BLaER1 treated with 17β-estradiol and CSF1 and Interleukin-3, amounts not matched to agents 10 nM and 100 nM (cell line): ENCODE measurements around the gene NEUROG1.

Source experiments
- H3K27ac ChIP-seq, 11 experiments: shearing (Covaris generic); formaldehyde crosslinking; 2 replicates each; pipeline ENCODE4 v1.8.1; 2022
- H3K27me3 ChIP-seq, 11 experiments: shearing (Covaris generic); formaldehyde crosslinking; 2 replicates each; pipeline ENCODE4 v1.8.1; 2022
- H3K36me3 ChIP-seq, 11 experiments: shearing (Covaris generic); formaldehyde crosslinking; 2 replicates each; pipeline ENCODE4 v1.8.1; 2022
- H3K4me1 ChIP-seq, 10 experiments: shearing (Covaris generic); formaldehyde crosslinking; 2 replicates each; pipeline ENCODE4 v1.8.1; 2022
- H3K4me2 ChIP-seq, 11 experiments: shearing (Covaris generic); formaldehyde crosslinking; 2 replicates each; pipeline ENCODE4 v1.8.1; 2022
- H3K4me3 ChIP-seq, 10 experiments: shearing (Covaris generic); formaldehyde crosslinking; 2 replicates each; pipeline ENCODE4 v1.8.1; 2022
- H3K9ac ChIP-seq, 11 experiments: shearing (Covaris generic); formaldehyde crosslinking; 2 replicates each; pipeline ENCODE4 v1.8.1; 2022
- H3K9me3 ChIP-seq, 11 experiments: shearing (Covaris generic); formaldehyde crosslinking; replicated peaks in 1 of 11; 2 replicates each; pipeline ENCODE4 v1.8.1; 2022
- H4K20me1 ChIP-seq, 11 experiments: shearing (Covaris generic); formaldehyde crosslinking; 2 replicates each; pipeline ENCODE4 v1.8.1; 2022
- Cebpa-rat ChIP-seq, 11 experiments: shearing (Covaris generic); IDR thresholded peaks; 2 replicates each; pipeline ENCODE4 v1.8.1; 2022

Gene NEUROG1

GRCh38 chr5:135535820-135536801 is at the start of gene NEUROG1:
NEUROG1 (minus strand) TSS chr5:135535964; CDS start chr5:135535690, 274 bp downstream.
- H3K9ac ChIP-seq: no peak within 1 kb of the TSS
- H4K20me1 ChIP-seq: peaks cover 0 to 28% (median 16%) of the 10 kb centered on the region in 11 experiments; a peak in 8 of 22 replicates
- H3K36me3 ChIP-seq: no peaks in the 10 kb centered on the region
- peaks cover 92 to 98% (median 97%) of the 10 kb centered on the region in 11 experiments for H3K27me3 ChIP-seq
- H3K4me3 ChIP-seq: peak within 1 kb of the TSS; percentile 33 to 59 (median 45); a peak in 19 of 20 replicates
- H3K4me1 ChIP-seq: peaks cover 0 to 12% (median 6%) of the 10 kb centered on the region in 10 experiments; a peak in 9 of 20 replicates
- no peak for TF ChIP-seq Cebpa-rat (IDR thresholded peaks at IDR 0.05)
- H3K27ac ChIP-seq: no peak within 1 kb of the TSS
- H3K9me3 ChIP-seq: peaks cover 22 to 40% (median 32%) of the 10 kb centered on the region in 11 experiments
- H3K4me2 ChIP-seq: peak within 1 kb of the TSS; percentile 51 to 79 (median 64)

- H3K4me3 ChIP-seq: no peak overlapping the region
- H3K4me2 ChIP-seq: no peak overlapping the region
- no peak overlapping the region for H3K27ac ChIP-seq
- no peaks in the 10 kb centered on the region for H4K20me1 ChIP-seq
- no peak overlapping the region for H3K9ac ChIP-seq
- TF ChIP-seq Cebpa-rat (IDR thresholded peaks at IDR 0.05): no peak
- H3K4me1 ChIP-seq: peaks cover 0 to 11% (median 1%) of the 10 kb centered on the region in 10 experiments; a peak in 6 of 20 replicates
- no peaks in the 10 kb centered on the region for H3K36me3 ChIP-seq
- 0 out of 22 replicates have a peak, but pooled peaks cover 0 to 4% (median 0%) of the 10 kb centered on the region in 11 experiments for H3K9me3 ChIP-seq
- no peaks in the 10 kb centered on the region for H3K27me3 ChIP-seq
Observed at GRCh38 chr5:135584918-135585317, 49.2 kb upstream of the NEUROG1 start.

GRCh38 chr5:135584276-135584675 is 48.5 kb upstream of the NEUROG1 start:
- no peak overlapping the region for H3K9ac ChIP-seq
- H3K36me3 ChIP-seq: no peaks in the 10 kb centered on the region
- no peak overlapping the region for H3K4me3 ChIP-seq
- peaks cover 0 to 10% (median 0%) of the 10 kb centered on the region in 11 experiments; a peak in 2 of 22 replicates for H3K9me3 ChIP-seq
- TF ChIP-seq Cebpa-rat (IDR thresholded peaks at IDR 0.05): no peak
- H3K27ac ChIP-seq: no peak overlapping the region
- peaks cover 0 to 4% (median 0%) of the 10 kb centered on the region in 11 experiments; a peak in 1 of 22 replicates for H3K27me3 ChIP-seq
- peaks cover 0 to 11% (median 1%) of the 10 kb centered on the region in 10 experiments; a peak in 6 of 20 replicates for H3K4me1 ChIP-seq
- H3K4me2 ChIP-seq: no peak overlapping the region
- H4K20me1 ChIP-seq: no peaks in the 10 kb centered on the region

GRCh38 chr5:135582099-135582781 is 46.5 kb upstream of the NEUROG1 start:
- no peak for TF ChIP-seq Cebpa-rat (IDR thresholded peaks at IDR 0.05)
- no peaks in the 10 kb centered on the region for H4K20me1 ChIP-seq
- H3K9ac ChIP-seq: no peak overlapping the region
- H3K27me3 ChIP-seq: peaks cover 0 to 24% (median 16%) of the 10 kb centered on the region in 11 experiments; a peak in 15 of 22 replicates
- peak overlapping the region in 3 of 11 experiments; percentile 0 to 23 (median 11); a peak in 3 of 22 replicates for H3K4me2 ChIP-seq
- H3K27ac ChIP-seq: no peak overlapping the region
- H3K36me3 ChIP-seq: no peaks in the 10 kb centered on the region
- H3K9me3 ChIP-seq: peaks cover 0 to 30% (median 6%) of the 10 kb centered on the region in 11 experiments; a peak in 10 of 22 replicates
- H3K4me1 ChIP-seq: peaks cover 0 to 11% (median 1%) of the 10 kb centered on the region in 10 experiments; a peak in 5 of 20 replicates
- H3K4me3 ChIP-seq: no peak overlapping the region

GRCh38 chr5:135578685-135579341 is 43.0 kb upstream of the NEUROG1 start, which contains the start of gene CXCL14:
CXCL14 (minus strand) TSS chr5:135578991; CDS start chr5:135578778, 213 bp downstream.
- Histone ChIP-seq H3K36me3 (no peaks in the 10 kb centered on the region), H3K4me2 (no peak within 1 kb of the TSS), H3K27me3 (peaks cover 0 to 29% (median 16%) of the 10 kb centered on the region in 11 experiments; a peak in 15 of 22 replicates)

GRCh38 chr5:135578305-135578684 is 42.5 kb upstream of the NEUROG1 start:
- Histone ChIP-seq H3K4me3 (no peak overlapping the region), H3K27me3 (peaks cover 0 to 29% (median 16%) of the 10 kb centered on the region in 11 experiments; a peak in 15 of 22 replicates), H3K4me2 (no peak overlapping the region)

More at GRCh38 chr5:135578685-135579341, 43.0 kb upstream of the NEUROG1 start, which contains the start of gene CXCL14:
- TF ChIP-seq Cebpa-rat (IDR thresholded peaks at IDR 0.05): no peak
- Histone ChIP-seq H3K27ac (no peak within 1 kb of the TSS), H3K9me3 (peaks cover 0 to 31% (median 6%) of the 10 kb centered on the region in 11 experiments; a peak in 10 of 22 replicates), H3K4me3 (no peak within 1 kb of the TSS), H3K4me1 (peaks cover 11 to 23% (median 14%) of the 10 kb centered on the region in 10 experiments), H4K20me1 (0 out of 22 replicates have a peak, but pooled peaks cover 0 to 5% (median 0%) of the 10 kb centered on the region in 11 experiments), H3K9ac (no peak within 1 kb of the TSS)

GRCh38 chr5:135577421-135577820 is 41.7 kb upstream of the NEUROG1 start:
- Histone ChIP-seq H3K9ac (no peak overlapping the region), H3K4me2 (no peak overlapping the region), H4K20me1 (0 out of 22 replicates have a peak, but pooled peaks cover 0 to 5% (median 0%) of the 10 kb centered on the region in 11 experiments), H3K27me3 (peaks cover 0 to 29% (median 16%) of the 10 kb centered on the region in 11 experiments; a peak in 15 of 22 replicates), H3K4me3 (no peak overlapping the region), H3K27ac (no peak overlapping the region), H3K9me3 (peaks cover 0 to 31% (median 6%) of the 10 kb centered on the region in 11 experiments; a peak in 10 of 22 replicates), H3K4me1 (peaks cover 17 to 31% (median 23%) of the 10 kb centered on the region in 10 experiments), H3K36me3 (no peaks in the 10 kb centered on the region)
- TF ChIP-seq Cebpa-rat (IDR thresholded peaks at IDR 0.05): no peak

More at GRCh38 chr5:135578305-135578684, 42.5 kb upstream of the NEUROG1 start:
- H3K4me1 ChIP-seq: peaks cover 12 to 24% (median 17%) of the 10 kb centered on the region in 10 experiments
- 0 out of 22 replicates have a peak, but pooled peaks cover 0 to 5% (median 0%) of the 10 kb centered on the region in 11 experiments for H4K20me1 ChIP-seq
- no peak overlapping the region for H3K27ac ChIP-seq
- TF ChIP-seq Cebpa-rat (IDR thresholded peaks at IDR 0.05): no peak
- no peak overlapping the region for H3K9ac ChIP-seq
- H3K9me3 ChIP-seq: peaks cover 0 to 31% (median 6%) of the 10 kb centered on the region in 11 experiments; a peak in 10 of 22 replicates
- no peaks in the 10 kb centered on the region for H3K36me3 ChIP-seq
